ENCODE data around the gene CRYAA.
"Not testable (repeated sequence)": the region's sequence is repeated elsewhere in the genome, so short reads cannot be mapped to it uniquely, and the experiment has no call there.

Gene CRYAA, protein sequence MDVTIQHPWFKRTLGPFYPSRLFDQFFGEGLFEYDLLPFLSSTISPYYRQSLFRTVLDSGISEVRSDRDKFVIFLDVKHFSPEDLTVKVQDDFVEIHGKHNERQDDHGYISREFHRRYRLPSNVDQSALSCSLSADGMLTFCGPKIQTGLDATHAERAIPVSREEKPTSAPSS

DNA sequence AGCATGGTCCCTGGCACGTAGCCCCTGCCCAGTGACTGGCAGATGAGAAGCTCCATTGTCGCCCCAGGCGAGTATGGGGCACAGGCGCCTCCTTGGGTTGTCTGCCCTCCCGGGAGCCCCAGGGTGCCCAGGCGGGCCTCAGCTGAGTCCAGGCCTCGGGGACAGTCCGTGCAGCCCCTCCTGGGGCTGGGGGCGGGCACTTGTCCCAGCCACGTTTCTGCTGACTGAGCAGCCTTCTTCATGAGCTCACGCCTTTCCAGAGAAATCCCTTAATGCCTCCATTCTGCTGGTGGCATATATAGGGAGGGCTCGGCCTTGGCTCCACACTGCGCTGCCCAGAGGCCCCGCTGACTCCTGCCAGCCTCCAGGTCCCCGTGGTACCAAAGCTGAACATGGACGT is at the start of gene CRYAA:
CRYAA (plus strand) TSS at position 301 of the 400 bp plus-strand sequence; CDS start at position 393, 92 bp downstream.
- not testable (repeated sequence) for DNase-seq (ENCODE audit: low spot score)

DNA sequence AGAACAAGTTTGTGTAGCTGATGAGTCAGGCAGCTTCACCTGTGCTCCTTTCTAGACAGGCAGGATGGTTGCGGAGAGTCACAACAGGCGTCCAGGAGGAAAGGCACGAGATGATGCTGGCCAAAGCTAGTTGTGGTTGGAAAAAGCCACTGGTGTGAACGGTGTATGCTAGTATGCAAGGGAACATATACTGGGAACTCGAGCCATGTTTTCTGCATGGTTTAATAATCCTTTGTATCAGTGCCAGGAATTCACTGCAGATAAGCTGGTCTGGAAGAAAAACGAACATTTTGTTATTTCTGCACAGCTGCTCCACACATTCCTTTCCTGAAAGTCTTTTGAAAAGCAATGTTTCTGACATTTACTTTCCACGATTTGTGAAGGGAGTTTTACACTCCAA is 38.7 kb upstream of the CRYAA start:
- DNase-seq (ENCODE audit: low spot score): not testable (repeated sequence)

DNA sequence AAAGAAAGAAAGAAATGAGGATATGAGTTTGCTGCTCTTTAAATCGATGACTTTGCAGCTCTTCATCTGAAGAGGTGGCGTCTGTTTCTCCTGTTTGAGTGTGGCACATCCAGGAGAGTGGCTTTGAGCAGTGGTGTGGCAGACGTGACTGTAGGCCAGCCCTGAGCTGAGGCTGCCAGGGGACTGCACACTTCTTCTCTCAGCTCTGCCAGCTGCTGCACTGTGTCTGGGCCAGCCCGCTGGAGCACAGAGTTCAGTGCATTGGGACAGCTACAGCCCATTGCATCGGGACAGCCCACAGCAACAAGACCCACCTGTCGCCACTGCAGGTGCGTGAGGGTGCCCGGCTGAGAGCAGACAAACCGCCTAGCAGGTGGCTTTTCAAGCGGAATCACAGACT is 34.3 kb upstream of the CRYAA start:
- not testable (repeated sequence) for DNase-seq (ENCODE audit: low spot score)

DNA sequence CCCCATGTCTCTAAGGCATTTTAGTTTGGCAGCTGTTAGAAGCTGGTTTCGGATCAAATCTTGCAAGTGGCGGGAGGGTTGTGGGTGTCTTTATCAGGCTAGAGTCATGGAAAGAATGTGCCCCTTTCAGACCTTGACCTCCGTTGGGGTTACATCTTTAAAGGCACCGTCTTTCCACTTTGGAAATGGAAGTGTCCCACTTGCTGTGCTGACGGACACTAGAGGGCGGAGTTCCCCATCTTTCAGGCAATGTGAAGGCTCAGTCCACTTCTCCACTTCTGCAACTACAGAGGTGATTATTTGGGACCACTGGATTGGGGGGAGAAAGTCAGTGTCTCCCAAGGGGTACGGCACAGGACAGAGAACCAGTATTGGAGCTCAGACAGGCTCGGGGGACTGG is 29.9 kb upstream of the CRYAA start:
- DNase-seq (ENCODE audit: low spot score): not testable (repeated sequence)

DNA sequence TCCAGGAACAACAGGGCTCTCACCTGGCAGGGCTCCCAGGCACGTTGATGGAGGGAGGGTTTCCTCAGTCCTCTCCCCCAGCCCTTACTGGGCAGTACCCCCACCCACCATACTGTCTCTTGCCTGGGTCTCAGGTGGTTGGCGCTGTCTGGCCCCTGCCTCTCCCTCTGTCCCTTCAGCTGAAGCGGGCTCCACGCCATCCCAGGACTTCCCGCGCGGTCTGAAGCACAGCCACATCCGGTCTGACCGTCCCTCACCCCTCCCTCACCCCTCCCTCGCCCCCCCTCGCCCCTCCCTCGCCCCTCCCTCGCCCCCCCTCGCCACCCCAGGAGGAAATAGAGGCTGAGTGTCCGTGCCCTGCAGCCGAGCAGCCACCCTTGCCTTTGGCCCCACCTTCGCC is 27.4 kb upstream of the CRYAA start:
- DNase-seq (ENCODE audit: low spot score): not testable (repeated sequence)

DNA sequence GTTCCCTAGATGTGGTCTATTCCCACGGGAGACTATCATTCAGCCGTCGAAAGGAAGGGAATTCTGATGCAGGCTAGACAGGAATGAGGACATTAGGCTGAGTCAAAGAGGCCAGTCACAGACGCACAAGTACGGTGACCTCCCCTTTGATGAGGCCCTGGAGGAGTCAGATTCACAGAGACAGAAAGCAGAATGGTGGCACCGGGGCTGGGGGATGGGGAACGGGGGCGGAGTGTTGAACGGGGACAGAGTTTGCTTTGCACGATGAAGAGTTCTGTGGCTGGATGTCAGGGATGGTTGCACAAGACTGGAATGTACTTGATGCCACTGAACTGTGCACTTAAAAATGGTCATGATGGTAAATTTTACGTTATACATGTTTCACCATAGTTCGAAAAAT is 22.2 kb upstream of the CRYAA start:
- DNase-seq (ENCODE audit: low spot score): not testable (repeated sequence)

DNA sequence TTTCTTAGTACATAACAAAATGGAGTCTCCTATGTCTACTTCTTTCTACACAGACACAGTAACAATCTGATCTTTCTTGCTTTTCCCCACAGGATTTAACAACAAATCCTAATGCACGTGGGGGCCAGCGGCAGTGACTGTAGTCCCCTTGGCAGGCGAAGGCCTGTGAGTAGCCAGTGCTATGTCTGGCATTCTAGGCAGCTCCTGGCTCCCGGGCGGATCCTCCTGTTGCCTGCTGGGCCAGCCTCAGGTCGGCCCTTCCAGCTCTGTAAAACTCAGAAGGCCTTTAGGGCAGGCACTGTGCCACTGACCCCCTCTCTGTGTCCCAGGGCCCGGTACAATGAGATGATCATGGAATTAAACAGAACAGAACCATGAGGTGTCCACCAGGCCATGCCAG is 20.8 kb upstream of the CRYAA start:
- not testable (repeated sequence) for DNase-seq (ENCODE audit: low spot score)

DNA sequence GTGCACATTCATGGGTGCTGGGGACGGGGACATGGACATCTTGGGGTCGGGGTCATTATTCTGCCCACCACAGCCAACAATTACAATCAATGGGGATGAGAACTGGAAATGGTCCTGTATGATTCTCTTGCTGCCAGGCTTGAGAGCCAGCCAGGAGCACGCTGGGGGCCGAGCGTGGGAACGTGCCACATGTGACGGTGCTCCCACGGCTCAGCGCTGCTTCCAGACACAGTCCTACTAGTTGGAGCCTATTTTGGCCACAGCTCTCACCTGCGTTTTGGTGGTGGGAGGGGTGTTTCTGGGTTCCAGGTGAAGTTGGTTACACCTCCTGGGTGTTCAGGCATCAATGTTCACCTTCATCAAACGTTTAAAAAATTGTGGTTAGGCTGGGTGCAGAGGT is 19.5 kb upstream of the CRYAA start:
- not testable (repeated sequence) for DNase-seq (ENCODE audit: low spot score)

DNA sequence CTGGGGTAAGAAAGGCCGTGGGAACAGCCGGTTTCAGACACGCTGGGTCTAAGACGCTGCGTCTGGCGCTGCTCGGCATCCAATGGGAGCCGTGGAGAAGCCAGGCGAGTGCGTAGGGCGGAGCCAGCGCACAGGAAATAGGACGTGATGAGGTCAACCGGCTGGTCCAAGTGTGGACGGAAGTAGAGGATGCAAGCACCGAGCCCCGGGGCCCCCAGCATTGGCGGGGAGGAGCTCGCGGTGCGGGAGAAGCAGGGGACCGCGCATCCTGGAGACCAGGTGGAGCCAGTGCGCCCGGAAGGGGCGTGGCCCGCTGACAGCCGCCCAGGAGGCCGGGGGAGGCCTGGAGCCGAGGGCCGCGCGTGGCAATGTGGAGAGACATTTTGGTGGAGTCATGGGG is 15.2 kb upstream of the CRYAA start:
- not testable (repeated sequence) for DNase-seq (ENCODE audit: low spot score)

DNA sequence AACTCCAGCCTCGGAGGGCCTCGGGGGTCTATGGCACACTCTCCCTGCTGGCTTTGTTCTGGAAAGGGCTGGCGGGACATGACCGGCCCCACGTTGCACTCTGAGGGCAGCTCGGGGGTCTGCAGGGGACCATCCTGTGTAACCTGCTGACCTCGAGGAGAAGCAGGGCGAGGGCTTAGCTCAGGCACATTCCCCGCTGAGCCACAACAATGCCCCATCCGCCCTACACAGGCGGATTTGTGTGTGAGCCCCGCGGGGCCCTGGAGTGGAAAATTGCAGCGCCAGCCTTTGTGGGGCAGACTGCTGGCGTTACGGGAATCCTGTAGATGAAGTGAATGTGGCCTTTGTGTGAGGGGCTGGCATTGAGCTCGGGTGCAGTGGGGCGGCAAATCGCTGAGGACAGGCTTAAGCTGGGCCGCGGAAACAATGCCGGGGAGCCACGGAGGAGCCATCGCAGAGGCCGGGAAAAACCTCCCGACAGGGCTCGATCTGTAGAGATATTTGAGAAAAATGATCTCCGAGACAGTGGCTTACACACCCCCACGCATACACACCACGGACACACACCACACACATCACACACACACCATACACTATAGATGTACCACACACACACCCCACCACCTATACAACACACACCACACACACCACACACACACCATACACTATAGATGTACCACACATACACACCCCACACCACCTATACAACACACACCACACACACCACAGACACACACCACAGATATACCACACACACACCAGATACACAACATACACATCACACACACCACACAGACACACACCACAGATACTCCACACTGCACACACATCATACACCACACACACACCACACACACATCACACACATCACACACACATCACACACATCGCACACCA is 9.3 kb upstream of the CRYAA start:
- DNase-seq (ENCODE audit: low spot score): not testable (repeated sequence)

DNA sequence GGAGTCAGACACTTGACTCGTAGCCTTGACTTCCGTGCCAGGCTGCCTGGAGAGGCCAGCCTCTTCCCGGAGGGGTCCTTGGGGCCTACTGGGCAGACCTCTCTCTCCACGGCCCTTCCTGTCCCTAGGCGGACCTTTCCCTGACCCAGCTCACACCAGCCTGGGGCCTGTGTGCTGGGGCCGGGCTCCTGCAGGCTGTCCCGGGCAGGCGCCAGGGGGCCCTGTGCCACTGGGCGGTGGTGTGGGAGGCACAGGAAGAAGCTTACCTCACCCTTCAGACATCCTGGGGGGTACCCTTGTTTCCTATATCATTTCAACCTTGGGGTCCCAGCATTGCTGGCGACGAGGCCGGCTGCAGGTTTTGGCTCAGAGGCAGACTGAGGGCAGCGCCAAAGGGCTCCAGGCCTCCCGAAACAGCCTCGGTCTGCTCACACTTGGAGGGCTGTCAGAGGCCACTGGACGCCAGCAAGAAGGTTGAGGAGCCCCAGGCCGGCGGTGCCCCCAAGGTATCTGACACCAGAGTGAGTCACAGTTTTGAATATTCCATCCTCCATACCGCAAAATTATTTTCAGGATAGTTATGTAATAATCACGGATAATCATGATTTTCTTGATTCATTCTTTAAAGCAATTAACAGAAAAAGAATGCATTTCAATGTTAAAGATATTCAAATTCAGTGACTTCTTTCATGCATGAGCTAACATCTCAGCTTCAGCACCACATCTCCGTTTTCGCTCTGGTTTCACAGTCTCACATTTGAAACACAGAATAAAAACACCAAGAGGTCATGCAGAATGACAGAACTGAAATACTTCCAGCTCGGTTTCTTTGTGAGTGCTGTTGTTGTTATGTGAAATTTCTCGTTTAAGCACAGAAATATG is 6.7 kb upstream of the CRYAA start:
- DNase-seq (ENCODE audit: low spot score): not testable (repeated sequence)

DNA sequence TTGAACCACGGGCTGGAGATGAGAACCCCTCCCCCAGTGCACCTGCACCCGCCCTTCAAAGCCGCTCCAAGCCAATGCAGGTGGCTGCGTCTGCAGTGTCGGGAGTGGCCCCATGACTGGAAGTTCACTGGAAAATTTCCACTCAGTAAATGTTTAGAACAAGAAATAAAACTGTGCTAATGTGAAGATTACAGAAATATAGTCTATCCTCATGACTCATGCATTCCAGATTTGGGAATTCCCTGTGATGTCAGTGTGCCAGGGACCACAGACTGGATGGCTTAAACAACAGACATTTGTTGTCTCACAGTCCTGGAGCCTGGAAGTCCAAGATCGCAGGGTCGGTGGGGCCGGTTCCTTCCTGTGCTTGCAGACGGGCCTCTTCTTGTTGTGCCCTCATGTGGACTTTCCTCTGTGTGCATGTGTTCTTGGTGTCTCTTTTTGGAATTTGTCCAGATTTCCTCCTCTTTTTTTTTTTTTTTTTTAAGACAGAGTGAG is 6.1 kb upstream of the CRYAA start:
- DNase-seq (ENCODE audit: low spot score): not testable (repeated sequence)

DNA sequence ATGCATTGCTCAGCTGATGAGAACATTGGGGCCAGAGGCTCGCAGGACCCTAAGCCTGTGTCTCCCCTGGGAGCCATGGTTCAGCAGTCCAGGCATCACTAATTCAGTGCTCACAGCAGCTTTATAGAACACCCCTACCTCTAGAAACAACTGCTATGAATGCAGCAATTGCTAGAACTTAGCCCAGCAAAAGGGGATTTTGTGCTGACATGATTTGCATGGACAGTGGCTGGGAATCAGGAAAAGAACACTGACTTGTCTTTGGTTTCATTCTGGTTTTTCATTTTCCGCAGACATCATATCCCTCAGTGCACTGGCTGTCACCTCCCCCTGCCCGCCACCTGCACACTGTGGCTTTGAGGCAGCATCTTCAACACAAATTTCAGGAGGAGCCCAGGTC is 4.0 kb upstream of the CRYAA start:
- not testable (repeated sequence) for DNase-seq (ENCODE audit: low spot score)

DNA sequence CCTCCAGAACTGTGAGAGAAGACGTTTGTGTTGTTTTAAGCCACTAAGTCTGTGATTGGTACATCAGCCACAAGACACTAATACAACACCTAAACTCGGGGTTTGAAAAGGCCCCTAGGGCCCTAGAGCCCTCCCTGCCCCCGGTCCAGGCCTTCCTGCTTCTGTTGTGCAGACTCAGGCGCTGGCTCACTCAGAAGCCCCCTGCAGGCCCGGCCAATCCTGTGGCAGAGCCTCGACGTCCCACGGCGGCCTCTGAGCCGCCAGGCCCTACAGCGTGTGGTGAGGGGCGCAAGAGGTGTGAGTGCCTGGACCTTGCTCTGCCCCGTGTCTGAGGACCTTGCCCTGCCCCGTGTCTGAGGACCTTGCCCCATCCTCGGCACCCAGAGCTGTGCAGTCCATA is 3.1 kb upstream of the CRYAA start:
- not testable (repeated sequence) for DNase-seq (ENCODE audit: low spot score)

DNA sequence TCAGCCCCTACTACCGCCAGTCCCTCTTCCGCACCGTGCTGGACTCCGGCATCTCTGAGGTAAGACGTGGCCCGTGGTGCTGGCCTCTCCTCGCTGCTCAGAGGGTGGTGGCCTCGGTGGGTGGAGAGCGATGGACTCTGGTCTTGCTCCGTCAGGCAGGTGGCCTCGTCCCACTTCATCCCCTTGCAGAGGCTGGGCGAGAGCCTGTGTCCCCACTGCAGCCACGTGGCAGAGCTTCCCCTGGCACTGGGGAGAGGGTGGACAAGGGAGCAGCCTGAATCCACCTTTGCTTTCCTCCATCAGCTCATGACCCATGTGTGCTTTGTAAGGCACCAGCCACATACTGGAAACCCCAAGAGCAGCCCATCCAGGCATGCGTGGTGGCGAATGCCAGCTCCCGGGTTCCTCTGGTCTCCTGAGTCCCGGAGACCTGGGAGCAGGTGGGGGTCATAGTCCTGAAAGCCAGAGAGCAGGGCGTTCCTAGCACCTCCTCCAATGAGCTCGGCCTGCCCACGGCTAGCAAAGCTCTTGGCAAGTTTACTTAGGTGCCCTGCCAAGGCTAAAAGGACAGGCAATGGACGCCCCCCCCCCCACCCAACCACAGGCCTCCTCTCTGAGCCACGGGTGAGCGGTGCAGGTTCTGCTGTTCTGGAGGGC is 550 bp downstream of the CRYAA start:
- not testable (repeated sequence) for DNase-seq (ENCODE audit: low spot score)

DNA sequence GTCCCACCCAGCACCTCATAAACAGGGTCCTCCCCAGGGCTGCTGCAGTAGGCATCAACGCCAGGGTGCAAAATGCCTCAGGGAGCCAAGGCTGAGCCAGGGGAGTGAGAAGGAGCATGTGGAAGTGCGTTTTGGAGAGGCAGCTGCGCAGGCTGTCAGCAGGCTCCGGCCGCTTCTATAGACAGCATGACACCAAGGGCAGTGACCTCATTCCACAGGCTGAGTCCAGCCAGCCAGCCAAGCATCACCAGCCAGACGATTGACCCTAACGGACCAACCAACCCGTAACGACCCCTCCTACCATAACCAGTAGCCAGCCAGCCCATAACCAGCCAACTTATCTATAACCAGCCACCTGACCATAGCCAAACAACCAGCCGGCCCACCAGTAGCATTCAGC is 1.1 kb downstream of the CRYAA start:
- DNase-seq (ENCODE audit: low spot score): not testable (repeated sequence)

DNA sequence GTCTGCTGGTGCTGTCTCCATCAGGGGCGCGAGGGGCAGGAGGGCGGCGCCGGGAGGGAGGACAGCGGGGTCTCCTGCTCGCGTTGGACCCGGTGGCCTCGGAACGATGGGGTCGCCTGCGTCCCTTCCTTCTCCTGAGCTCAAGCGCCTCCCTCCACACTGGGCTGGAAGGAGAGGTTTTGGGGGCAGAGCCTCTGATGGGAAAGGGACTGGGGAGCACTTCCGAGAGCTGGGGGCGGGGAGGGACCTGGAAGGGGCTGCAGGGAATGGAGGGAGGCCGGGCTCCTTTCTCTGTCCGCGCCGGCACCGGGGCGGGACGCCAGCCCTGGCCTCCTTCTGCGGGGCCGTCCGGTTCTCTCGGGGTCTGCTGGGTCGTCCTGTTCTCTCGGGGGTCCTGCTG is 4.0 kb downstream of the CRYAA start:
- DNase-seq (ENCODE audit: low spot score): not testable (repeated sequence)

DNA sequence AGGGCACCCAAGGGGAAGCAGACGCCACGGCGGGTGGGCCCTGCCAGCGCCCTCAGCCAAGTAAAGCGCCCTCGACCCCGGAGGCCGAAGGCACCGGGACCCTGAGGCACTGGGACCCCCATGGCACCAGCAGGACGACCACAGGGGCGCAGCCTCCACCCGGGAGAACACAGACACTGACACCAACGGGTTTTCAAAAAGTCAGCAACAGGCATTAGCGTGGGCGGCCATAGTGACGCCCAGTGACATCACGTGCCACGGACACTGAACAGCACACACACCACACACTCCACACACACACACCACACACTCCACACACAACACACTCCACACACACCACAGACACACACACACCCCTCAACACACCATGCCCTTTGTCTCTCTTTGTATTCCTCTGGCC is 4.6 kb downstream of the CRYAA start:
- DNase-seq (ENCODE audit: low spot score): not testable (repeated sequence)

DNA sequence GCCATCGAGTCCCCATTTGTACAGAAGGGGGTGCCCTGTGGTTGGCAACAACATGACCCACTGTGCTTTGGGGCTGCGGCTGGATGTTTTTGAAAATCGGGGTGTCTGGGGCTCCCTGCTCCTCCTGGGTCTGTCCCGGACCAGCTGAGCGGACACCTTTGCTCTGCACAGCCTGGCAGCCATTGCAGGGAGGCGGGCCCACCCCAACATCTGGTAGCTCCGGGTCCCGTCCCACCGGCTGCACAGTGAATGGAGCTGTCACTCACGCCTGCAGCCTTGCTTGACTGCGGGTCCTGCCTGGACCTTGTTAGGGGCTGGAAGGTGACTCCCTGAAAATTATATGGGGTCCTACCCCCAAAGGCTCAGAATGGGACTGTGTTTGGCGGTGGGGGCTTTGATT is 5.1 kb downstream of the CRYAA start:
- not testable (repeated sequence) for DNase-seq (ENCODE audit: low spot score)

DNA sequence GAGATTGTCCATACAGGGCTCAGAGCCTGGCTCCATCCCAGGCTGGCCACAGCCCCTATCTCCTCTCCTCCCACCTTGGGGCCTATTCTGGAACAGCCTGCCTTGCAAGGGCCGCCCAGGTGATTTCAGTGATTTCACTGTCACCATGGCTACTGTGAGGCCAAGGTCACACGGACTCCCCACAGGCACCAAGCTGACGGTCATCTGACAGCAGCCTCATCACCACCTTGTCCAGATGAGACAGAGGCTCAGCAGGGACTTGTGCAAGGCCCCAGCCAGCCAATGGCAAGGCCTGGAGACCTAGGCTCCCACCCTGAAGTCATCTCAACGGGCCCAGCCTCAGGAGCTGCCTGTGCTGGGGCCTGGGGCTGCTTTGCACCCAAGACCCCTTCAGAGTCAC is 6.2 kb downstream of the CRYAA start:
- DNase-seq (ENCODE audit: low spot score): not testable (repeated sequence)

DNA sequence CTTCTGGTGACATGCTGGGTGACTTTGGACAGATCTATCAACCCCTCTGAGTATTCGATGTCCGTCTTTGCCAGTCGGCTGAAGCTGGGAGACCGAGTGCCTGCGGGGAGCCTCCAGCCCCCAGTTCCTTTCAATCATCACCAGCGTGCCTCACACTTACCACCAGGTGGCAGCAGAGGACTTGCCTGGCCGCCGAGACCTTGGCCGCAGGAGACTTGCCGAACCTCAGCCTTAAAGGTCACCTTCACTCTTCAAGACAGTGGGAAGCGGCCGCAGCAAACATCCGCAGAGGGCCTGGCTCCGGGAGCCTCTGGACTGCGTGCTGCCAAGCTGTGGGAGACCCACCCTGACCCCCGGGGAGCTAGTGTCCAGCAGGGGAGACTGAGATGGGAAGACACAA is 7.8 kb downstream of the CRYAA start:
- not testable (repeated sequence) for DNase-seq (ENCODE audit: low spot score)
